ENCODE data around the gene OSBPL1A.
"Not testable (repeated sequence)": the region's sequence is repeated elsewhere in the genome, so short reads cannot be mapped to it uniquely, and the experiment has no call there.

OSBPL1A gene

GRCh38 chr18:24153397-24153796 is 244.2 kb downstream of the OSBPL1A start:
- Histone ChIP-seq H3K9me3 (ENCODE audit: insufficient read depth, low read depth, low read length) (no peaks in the 10 kb centered on the region), H3K4me3 (ENCODE audit: low read length) (no peak overlapping the region), H3K27me3 (ENCODE audit: insufficient read depth, low read length) (no peaks in the 10 kb centered on the region), H3K36me3 (ENCODE audit: insufficient read depth, low read length) (peaks cover 32% of the 10 kb centered on the region), H3K9ac (ENCODE audit: low read depth, low read length) (no peak overlapping the region), H3K4me1 (ENCODE audit: insufficient read depth, low read length) (0 out of 2 replicates have a peak, but pooled peaks cover 5% of the 10 kb centered on the region), H3K27ac (ENCODE audit: low read depth, low read length) (no peak overlapping the region)
- 90% methylated on average over 3 of the region's 3 CpGs for WGBS

- peaks cover 46% of the 10 kb centered on the region for H3K36me3 ChIP-seq (ENCODE audit: insufficient read depth, low read length)
- WGBS: 93% methylated on average over 28 of the region's 28 CpGs
- H3K27ac ChIP-seq (ENCODE audit: low read depth, low read length); H3K9ac ChIP-seq (ENCODE audit: low read depth, low read length); H3K9me3 ChIP-seq (ENCODE audit: insufficient read depth, low read depth, low read length); H3K4me1 ChIP-seq (ENCODE audit: insufficient read depth, low read length); H3K27me3 ChIP-seq (ENCODE audit: insufficient read depth, low read length); H3K4me3 ChIP-seq (ENCODE audit: low read length): not testable (repeated sequence)
Observed at GRCh38 chr18:24149591-24149990, 248.0 kb downstream of the OSBPL1A start.

GRCh38 chr18:24142376-24142775 is 255.2 kb downstream of the OSBPL1A start:
- Histone ChIP-seq H3K27me3 (ENCODE audit: insufficient read depth, low read length) (no peaks in the 10 kb centered on the region), H3K4me1 (ENCODE audit: insufficient read depth, low read length) (peaks cover 9% of the 10 kb centered on the region), H3K4me3 (ENCODE audit: low read length) (no peak overlapping the region), H3K27ac (ENCODE audit: low read depth, low read length) (no peak overlapping the region), H3K9ac (ENCODE audit: low read depth, low read length) (no peak overlapping the region), H3K9me3 (ENCODE audit: insufficient read depth, low read depth, low read length) (no peaks in the 10 kb centered on the region), H3K36me3 (ENCODE audit: insufficient read depth, low read length) (peaks cover 33% of the 10 kb centered on the region)

GRCh38 chr18:24140697-24141096 is 256.9 kb downstream of the OSBPL1A start:
- Histone ChIP-seq H3K9me3 (ENCODE audit: insufficient read depth, low read depth, low read length) (no peaks in the 10 kb centered on the region), H3K27me3 (ENCODE audit: insufficient read depth, low read length) (no peaks in the 10 kb centered on the region), H3K9ac (ENCODE audit: low read depth, low read length) (no peak overlapping the region), H3K36me3 (ENCODE audit: insufficient read depth, low read length) (peaks cover 18% of the 10 kb centered on the region), H3K27ac (ENCODE audit: low read depth, low read length) (no peak overlapping the region), H3K4me3 (ENCODE audit: low read length) (no peak overlapping the region), H3K4me1 (ENCODE audit: insufficient read depth, low read length) (peaks cover 22% of the 10 kb centered on the region)
- 92% methylated on average over 2 of the region's 2 CpGs for WGBS

- H3K4me1 ChIP-seq (ENCODE audit: insufficient read depth, low read length): peaks cover 22% of the 10 kb centered on the region
- H3K9me3 ChIP-seq (ENCODE audit: insufficient read depth, low read depth, low read length): no peaks in the 10 kb centered on the region
- no peaks in the 10 kb centered on the region for H3K27me3 ChIP-seq (ENCODE audit: insufficient read depth, low read length)
- H3K9ac ChIP-seq (ENCODE audit: low read depth, low read length): peak within 1 kb of the TSS; percentile 64
- 3% methylated on average over 63 of the region's 63 CpGs for WGBS
- H3K4me3 ChIP-seq (ENCODE audit: low read length): peak within 1 kb of the TSS; percentile 68
- peaks cover 7% of the 10 kb centered on the region for H3K36me3 ChIP-seq (ENCODE audit: insufficient read depth, low read length)
- H3K27ac ChIP-seq (ENCODE audit: low read depth, low read length): peak within 1 kb of the TSS; percentile 80
Observed at GRCh38 chr18:24138789-24139616, 258.6 kb downstream of the OSBPL1A start, which contains the start of gene CABYR. CABYR (plus strand) TSS chr18:24139062; CDS start chr18:24143115, 4,053 bp downstream.

- peak overlapping the region; percentile 68 for H3K4me3 ChIP-seq (ENCODE audit: low read length)
- WGBS: 67% methylated on average over 7 of the region's 7 CpGs
- no peaks in the 10 kb centered on the region for H3K9me3 ChIP-seq (ENCODE audit: insufficient read depth, low read depth, low read length)
- H3K36me3 ChIP-seq (ENCODE audit: insufficient read depth, low read length): peaks cover 5% of the 10 kb centered on the region; the same call in 1 of the 2 replicates
- peaks cover 22% of the 10 kb centered on the region for H3K4me1 ChIP-seq (ENCODE audit: insufficient read depth, low read length)
- H3K27ac ChIP-seq (ENCODE audit: low read depth, low read length): peak overlapping the region; percentile 80
- peak overlapping the region; percentile 64; the same call in 1 of the 2 replicates for H3K9ac ChIP-seq (ENCODE audit: low read depth, low read length)
- no peaks in the 10 kb centered on the region for H3K27me3 ChIP-seq (ENCODE audit: insufficient read depth, low read length)
Observed at GRCh38 chr18:24138409-24138788, 259.2 kb downstream of the OSBPL1A start.

- Histone ChIP-seq H3K4me3 (ENCODE audit: low read length) (no peak overlapping the region), H3K36me3 (ENCODE audit: insufficient read depth, low read length) (peaks cover 15% of the 10 kb centered on the region), H3K27ac (ENCODE audit: low read depth, low read length) (peak overlapping the region; percentile 6; the same call in 1 of the 2 replicates), H3K27me3 (ENCODE audit: insufficient read depth, low read length) (no peaks in the 10 kb centered on the region), H3K9me3 (ENCODE audit: insufficient read depth, low read depth, low read length) (no peaks in the 10 kb centered on the region), H3K4me1 (ENCODE audit: insufficient read depth, low read length) (peaks cover 22% of the 10 kb centered on the region), H3K9ac (ENCODE audit: low read depth, low read length) (no peak overlapping the region)
- WGBS: 91% methylated on average over 3 of the region's 3 CpGs
Observed at GRCh38 chr18:24136967-24137373, 260.7 kb downstream of the OSBPL1A start.

GRCh38 chr18:24130494-24130893 is 267.1 kb downstream of the OSBPL1A start:
- 92% methylated on average over 2 of the region's 2 CpGs for WGBS
- Histone ChIP-seq H3K27me3 (ENCODE audit: insufficient read depth, low read length) (no peaks in the 10 kb centered on the region), H3K9me3 (ENCODE audit: insufficient read depth, low read depth, low read length) (no peaks in the 10 kb centered on the region), H3K27ac (ENCODE audit: low read depth, low read length) (no peak overlapping the region), H3K4me1 (ENCODE audit: insufficient read depth, low read length) (no peaks in the 10 kb centered on the region), H3K9ac (ENCODE audit: low read depth, low read length) (no peak overlapping the region), H3K4me3 (ENCODE audit: low read length) (no peak overlapping the region), H3K36me3 (ENCODE audit: insufficient read depth, low read length) (peaks cover 55% of the 10 kb centered on the region)

- no peak overlapping the region for H3K4me3 ChIP-seq (ENCODE audit: low read length)
- H3K9ac ChIP-seq (ENCODE audit: low read depth, low read length): no peak overlapping the region
- WGBS: 100% methylated on average over 1 of the region's 4 CpGs
- H3K9me3 ChIP-seq (ENCODE audit: insufficient read depth, low read depth, low read length): no peaks in the 10 kb centered on the region
- H3K27ac ChIP-seq (ENCODE audit: low read depth, low read length): no peak overlapping the region
- peaks cover 62% of the 10 kb centered on the region for H3K36me3 ChIP-seq (ENCODE audit: insufficient read depth, low read length)
- H3K27me3 ChIP-seq (ENCODE audit: insufficient read depth, low read length): no peaks in the 10 kb centered on the region
- H3K4me1 ChIP-seq (ENCODE audit: insufficient read depth, low read length): no peaks in the 10 kb centered on the region
Observed at GRCh38 chr18:24128700-24129099, 268.9 kb downstream of the OSBPL1A start.

- 91% methylated on average over 3 of the region's 3 CpGs for WGBS
- Histone ChIP-seq H3K4me3 (ENCODE audit: low read length) (no peak overlapping the region), H3K4me1 (ENCODE audit: insufficient read depth, low read length) (no peaks in the 10 kb centered on the region), H3K27ac (ENCODE audit: low read depth, low read length) (no peak overlapping the region), H3K9ac (ENCODE audit: low read depth, low read length) (no peak overlapping the region), H3K9me3 (ENCODE audit: insufficient read depth, low read depth, low read length) (no peaks in the 10 kb centered on the region), H3K36me3 (ENCODE audit: insufficient read depth, low read length) (peaks cover 55% of the 10 kb centered on the region), H3K27me3 (ENCODE audit: insufficient read depth, low read length) (no peaks in the 10 kb centered on the region)
Observed at GRCh38 chr18:24127735-24128134, 269.9 kb downstream of the OSBPL1A start.

- no peaks in the 10 kb centered on the region for H3K9me3 ChIP-seq (ENCODE audit: insufficient read depth, low read depth, low read length)
- no peaks in the 10 kb centered on the region for H3K4me1 ChIP-seq (ENCODE audit: insufficient read depth, low read length)
- H3K9ac ChIP-seq (ENCODE audit: low read depth, low read length): no peak overlapping the region
- WGBS: 86% methylated on average over 2 of the region's 3 CpGs
- H3K27ac ChIP-seq (ENCODE audit: low read depth, low read length): no peak overlapping the region
- H3K27me3 ChIP-seq (ENCODE audit: insufficient read depth, low read length): no peaks in the 10 kb centered on the region
- no peak overlapping the region for H3K4me3 ChIP-seq (ENCODE audit: low read length)
- H3K36me3 ChIP-seq (ENCODE audit: insufficient read depth, low read length): peaks cover 47% of the 10 kb centered on the region
Observed at GRCh38 chr18:24126155-24126961, 271.3 kb downstream of the OSBPL1A start.

All from HUES64 (cell line).